ENCODE measurements around the gene DNM1.

GRCh38 chr9:128216781-128217553 is 13.8 kb downstream of the DNM1 start:
- no peak for TF ChIP-seq CTCF (conservative IDR thresholded peaks at IDR 0.05; ENCODE audit: low read length)
- no peak for TF ChIP-seq EZH2phosphoT487 (IDR thresholded peaks at IDR 0.05; ENCODE audit: borderline replicate concordance, low read depth, low read length)
